Midbrain (tissue), 1 donor: ENCODE measurements around the gene DPF3.

ENCODE experiments used
- DNase-seq: peaks from one replicate; lab custom pipeline; 2025; lab: John Stamatoyannopoulos, UW

Gene DPF3

DNA sequence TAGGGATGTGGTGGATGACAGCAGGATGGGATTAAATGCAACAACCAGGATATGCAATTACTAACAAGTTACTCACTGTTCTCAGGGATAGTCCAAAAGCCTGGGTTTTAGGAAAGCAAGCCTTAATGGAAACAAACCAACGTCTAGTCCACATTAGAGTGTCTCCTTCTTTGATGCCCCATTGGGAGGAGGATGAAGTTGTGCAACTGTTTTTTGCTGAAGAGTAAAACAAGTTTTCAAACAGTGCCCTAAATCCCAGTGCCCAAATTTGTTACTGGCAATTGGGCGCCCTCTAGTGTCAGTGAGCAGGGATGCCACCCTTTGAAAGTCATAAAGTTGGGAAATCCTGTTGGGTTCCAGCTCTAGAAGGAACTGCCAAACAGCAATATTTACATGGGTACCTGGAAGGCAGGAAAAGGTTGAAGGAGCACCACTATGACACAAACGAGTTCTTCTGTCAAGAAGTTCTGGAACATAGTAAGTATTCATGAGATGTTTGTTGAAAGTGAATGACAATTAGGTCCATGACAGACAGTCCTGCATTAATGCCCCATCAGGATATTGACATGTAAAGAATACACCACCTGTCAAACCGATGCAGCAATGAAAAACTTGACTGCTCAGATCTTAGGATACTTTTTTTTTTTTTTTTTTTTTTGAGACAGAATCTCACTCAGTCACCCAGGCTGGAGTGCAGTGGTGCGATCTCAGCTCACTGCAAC lies 11.1 kb upstream of the DPF3 start:
- DNase-seq: peak; percentile 83

DNA sequence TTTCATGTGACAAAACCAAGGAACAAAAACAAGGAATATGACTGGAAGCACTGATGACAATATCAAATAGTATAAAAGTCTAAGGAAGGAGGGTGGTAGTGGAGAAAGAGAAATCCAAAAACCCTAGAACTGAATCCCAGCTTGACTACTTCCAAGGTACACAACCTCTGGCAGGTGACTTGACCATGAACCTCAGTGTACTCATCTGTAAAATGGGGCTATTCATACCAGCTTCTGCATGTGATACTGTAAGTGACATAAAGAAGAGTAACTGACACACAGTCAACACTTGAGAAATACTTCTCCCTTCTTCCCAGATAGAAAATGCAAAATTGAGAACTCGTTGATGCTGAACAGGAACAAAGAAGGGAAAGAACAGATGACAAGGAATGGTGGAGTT lies 10.3 kb upstream of the DPF3 start:
- no peak for DNase-seq

DNA sequence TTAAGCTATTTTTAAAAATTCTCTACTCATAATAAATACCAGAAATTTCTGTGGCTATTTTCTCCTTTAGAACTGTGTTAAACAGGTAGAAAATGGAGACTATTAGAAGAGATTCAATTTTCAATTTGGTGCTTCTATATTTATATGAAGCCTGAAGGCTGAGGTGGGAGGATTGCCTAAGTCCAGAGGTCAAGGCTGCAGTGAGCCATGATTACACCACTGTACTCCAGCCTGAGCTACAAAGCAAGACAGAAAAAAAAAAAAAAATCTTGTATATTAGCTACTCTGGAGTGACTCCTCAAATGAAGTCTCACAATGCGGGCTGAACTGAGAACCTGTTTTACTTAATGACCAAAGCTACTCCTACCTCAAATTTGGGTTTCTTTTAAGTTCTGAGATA lies 9.8 kb upstream of the DPF3 start:
- no peak for DNase-seq

DNA sequence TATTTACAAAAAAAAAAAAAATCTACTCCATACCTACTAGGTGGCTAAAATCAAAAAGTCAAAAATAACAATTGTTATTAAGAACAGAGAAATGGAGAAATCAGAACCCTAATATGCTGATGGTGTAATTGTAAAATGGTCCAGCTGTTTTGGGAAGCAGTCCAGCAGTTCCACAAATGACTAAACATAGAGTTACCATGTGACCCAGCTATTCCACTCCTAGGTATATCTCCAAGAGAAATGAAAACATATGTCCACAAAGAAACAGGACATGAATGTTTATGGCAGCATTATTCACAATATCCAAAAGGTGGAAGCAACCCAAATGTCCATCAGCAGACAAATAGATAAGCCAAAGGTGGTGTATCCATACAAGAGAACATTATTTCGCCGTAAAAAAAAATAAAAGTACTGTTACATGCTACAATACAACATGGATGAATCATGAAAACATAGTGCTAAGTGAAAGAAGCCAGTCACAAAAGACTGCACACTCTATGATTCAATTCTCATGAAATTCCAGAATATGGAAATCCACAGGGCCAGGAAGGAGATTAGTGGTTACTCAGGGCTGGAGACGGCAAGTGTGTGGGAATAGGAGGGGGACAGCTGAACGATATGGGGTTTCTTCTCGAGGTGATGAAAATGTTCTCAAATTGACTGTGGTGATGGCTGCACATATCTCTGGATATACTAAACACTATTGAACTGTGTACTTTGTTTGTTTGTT lies 9.1 kb upstream of the DPF3 start:
- DNase-seq: no peak

DNA sequence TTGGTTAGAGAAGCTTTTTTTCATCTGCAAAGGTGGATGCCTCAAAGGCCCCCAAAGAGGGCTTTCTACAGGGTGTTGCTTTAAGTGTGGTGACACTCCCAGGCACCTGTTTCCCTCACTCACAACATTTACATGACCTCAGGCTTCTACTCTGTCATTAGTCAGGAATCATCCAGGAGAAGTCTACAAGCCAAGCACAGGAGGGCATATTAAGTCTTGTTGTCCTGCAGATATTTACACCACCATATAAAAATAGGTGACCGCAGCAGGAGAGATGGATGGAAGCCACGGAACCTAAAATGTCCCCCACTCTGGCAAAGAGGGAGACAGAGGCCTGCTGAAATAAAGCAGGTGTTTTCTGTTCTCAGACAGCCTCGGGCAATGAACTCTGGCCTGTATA lies 7.5 kb upstream of the DPF3 start:
- no peak for DNase-seq

DNA sequence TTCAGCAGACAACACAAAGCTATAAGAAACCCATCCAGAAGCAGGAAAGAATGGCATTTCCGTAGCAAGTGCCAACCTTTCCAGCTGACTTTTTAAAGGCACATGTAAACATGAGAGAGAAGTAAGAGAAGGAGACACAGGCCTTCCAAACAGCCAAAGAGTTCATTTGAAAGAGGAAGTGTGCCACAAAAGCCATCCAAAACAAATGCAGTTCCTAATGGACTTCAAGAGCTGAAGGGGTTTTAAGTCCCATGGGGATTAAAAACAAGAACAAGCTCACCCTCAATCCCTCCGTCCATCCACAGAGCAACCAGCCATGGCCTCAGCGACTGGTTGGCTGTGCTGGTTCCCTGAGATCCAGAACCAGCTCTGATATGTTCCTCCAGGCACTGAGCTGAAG lies 4.5 kb upstream of the DPF3 start:
- DNase-seq: no peak

DNA sequence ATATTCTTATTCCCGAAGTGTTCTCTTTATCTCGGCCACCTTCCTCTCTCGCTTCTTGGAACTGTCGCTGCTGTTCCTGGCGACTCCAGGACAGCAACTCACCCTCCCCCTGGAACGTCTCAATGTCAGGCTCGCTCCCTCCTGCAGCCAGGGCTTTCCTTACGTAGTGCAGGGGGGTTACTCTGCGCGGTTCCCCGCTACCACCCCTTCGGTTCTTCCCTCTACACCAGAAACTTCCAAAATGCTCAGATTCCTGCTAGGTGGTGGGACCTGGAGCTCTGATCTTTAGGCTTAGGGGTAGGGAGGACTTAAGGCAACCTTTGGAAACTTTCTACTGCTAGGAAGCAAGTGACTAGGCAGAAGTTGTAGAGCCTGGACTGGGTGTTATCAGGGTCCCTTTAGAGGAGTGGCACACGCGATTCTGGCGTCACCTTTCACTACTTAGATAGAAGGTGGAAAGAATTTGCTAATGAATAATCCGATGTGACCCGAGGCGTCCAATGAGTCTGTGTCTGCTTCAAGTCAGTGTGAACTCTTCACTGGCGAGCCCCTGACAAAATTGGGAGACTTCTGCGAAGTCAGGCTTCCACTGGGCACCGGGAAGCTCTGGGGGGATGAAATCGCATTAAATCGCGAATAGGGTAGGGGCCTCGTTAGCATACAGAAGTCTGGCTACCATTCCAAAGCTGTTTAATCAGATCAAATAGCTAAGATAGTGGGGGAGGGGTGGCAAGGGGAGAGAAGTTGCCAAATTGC lies 900 bp upstream of the DPF3 start:
- no peak for DNase-seq

DNA sequence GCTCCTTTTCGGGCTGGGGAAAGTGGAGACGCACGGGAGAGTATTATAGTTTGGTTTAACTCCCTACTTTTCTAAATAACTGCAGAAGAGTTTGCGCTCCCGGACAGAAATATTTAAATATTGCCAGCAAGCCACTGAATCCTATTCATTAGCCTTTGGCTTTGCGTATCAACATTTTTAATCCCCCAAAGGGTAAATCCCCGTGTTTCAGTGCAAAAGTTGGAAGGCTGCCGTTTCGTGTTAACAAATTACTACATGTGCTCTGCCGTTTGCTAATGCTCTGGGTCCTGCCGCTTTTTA lies 372 bp upstream of the DPF3 start:
- no peak for DNase-seq

DNA sequence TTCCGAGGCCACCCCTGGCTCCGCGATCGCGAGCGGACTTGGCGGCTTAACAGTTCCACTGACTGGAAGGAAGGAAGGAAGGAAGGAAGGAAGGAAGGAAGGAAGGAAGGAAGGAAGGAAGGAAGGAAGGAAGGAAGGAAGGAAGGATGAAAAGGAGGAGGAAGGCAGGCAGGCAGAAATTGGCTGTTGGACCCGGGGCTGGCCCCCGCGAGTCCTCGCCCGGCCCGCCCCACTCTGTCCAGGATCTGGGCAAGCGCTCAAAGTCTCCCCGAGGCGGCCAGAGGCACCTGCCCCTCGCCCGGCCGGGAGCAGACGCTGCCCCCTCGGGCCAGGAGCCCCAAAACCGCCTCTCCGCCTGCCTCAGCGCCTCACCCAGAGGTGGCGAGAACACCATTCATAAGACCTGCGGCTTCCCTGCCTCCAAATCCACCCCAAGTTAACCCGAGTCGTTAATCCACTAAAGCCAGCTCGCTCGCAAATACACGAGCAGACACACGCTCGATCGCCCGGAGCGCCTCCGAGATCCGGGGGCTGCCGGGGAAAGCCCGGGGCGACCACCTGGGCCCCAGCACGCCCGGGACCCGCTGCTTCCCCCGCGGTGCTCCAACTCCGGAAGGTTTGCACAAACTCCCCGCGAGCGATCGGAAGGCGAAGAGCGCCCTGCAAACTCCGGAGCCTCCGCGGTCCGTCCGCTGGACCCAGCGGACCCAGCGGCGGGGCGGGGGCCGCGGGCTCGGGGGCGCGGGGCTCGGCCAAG lies 844 bp downstream of the DPF3 start:
- peak; percentile 40 for DNase-seq

DNA sequence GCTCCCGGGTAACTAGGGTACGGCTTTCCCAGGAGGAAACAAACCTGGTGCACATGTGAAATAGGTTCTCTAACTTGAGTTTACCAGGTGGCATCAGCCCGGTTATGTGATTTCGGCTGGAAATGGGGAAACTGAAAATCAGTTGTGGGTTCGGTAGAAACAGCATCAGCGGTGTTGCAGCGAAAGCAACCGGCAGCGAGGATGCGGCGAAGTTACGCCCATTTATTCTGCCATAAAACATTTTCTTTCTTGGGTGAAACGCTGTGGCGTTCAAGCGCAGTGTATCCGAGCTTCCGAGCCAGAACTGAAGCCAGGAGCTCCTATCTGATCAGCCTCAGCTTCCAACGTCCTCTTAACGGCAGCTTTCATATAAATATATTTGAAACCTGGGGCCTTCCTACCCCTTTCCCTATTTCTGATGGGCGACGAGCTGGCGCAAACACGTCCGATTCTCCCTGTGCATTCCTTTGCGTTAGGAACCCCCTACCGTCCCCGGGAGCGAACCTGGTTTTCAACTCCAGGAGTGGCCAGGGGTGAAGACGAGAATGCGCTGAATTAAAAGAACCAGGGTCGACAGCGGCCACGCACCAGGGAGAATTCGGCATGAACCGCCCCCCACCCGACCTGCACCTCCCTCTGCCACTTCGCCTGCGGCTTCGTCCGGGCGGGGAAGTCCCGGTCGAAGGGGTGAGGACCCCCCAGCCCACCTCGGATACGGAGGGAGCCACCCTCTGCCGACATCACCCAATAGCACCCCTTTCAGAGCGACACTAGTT lies 1.6 kb downstream of the DPF3 start:
- DNase-seq: no peak

DNA sequence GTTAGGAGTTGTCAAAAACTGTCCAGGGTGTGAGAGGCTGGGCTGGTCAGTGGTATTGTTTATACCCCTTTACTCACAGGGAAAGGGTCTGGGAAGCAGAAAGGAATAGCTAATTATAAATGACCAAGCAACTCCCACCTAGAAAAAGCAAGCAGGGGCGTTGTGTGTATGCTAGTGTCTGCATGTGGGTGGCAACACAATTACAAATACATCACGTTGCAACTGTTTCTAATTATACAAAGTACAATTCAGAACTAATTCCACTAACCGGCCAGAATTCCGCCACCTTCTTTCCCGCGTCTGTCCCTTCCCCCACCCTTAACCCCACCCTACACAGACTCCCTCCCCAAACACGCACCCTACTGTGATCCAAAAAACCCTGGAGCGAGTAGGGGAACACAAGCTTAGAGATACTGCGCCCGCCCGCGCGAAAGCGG lies 2.2 kb downstream of the DPF3 start:
- DNase-seq: no peak

DNA sequence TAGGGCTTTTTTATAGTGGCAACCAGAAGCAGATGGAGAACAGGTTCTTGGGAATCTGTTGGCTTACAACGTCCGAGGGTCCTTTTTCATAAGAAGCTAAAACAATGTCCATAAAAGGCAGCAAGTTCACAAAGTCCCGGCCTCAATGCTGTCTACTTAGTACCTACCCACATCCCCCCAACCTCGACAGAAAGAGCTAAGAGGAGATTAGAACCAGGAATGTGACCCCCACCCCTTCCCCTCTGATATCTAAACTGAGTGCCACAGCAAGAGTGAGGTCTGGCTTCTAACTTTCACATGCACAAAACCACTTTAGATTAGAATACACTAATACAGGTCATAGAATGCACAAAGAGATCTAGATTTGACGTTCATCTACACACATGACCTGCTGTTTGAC lies 4.5 kb downstream of the DPF3 start:
- DNase-seq: no peak

DNA sequence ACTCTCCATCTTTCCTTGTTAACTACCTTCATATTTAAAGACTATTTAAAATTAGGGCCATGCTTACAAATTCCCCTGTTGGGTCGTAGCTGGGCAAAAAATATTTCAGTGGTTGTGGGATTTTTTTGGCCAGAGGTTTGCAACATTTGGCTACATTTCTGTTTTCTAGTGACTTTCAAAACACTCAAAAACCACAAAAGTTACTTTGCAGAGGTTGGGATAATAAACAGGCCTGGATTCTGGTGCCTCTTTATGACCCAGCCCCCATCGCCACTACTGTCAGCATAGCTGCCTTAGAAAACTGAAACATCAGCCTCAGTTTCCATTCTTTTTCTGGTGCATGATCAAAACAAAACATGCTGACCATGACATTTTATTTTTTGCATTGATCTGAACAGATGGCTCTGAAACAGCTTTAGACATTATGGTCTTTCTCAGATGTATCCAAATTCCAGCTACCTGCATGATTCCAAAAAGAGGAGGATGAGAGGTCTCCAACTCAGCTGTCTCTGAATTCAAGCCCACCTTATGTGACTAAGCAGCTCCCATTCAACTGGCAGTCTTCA lies 5.2 kb downstream of the DPF3 start:
- DNase-seq: no peak

DNA sequence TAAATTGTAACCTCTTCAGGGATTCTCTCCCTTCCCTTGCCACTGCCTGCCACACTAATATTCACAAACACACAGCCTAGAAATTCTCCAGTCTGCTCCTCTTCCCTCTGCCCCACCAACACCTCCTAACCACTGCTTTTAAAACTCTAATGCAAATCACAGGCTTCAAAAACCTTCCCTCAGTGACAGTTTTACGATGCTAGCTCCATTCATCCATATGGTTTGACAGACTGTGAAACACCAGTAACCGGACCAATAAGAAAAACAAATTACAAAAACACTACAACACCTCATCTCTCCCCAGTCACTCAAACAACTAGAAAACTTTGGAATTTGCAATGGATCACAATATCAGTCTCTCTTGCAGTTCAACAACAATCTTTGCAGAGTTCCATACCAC lies 5.7 kb downstream of the DPF3 start:
- DNase-seq: no peak

DNA sequence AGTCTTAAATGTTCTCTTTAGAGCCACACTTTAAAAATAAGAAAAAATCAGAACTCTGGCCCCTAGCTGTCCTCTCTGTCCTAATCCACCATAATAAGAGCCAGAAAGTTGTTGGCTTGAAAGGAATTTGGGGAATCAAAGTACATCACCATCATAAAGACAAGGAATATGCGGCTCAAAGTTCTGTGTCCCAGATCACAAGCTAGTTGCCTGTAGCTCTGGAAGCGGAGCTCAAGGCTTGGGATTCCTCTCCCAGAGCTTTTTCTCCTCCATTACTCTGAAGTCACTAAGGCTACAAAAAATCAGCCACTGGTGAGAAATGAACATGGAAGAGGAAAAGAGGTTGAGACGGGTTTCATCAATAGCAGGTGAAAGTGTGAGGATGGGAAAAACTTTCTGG lies 6.4 kb downstream of the DPF3 start:
- DNase-seq: no peak

DNA sequence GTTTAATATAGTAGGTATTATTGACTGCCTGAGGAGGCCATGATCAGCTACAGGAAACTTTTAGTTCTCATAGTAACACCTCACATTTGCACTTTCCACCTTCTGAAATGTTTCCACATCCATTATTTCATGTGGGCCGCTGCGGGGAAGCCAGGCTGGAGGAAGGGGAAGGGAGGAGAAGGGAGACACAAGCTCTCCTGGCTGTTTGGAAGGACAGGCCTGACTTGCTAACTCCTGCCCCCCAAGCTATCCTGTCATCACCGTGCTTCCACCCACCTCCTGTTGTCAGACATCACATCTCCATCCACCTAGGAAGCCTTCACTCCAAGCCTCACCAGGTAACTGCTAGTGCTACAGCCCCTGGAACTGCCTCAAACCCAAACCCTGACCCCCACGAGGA lies 9.5 kb downstream of the DPF3 start:
- no peak for DNase-seq

DNA sequence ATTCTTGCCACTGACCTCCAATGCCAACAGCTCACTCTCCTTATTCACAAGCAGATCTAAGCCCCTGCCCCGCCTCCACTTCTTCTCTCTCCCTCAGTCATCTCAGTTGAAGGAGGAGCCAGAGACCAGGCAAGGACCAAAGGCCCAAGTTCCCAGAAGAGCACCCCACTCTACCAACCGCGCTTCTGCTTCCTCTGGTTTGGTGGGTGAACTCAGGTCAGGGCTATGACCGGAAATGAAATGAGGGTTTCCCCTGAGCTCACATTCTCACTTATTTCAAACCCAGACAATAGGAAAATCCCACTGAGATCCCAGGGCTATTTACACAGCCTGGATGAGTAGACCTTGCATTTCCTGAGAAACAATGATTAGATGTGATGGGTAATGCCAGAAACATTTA lies 9.9 kb downstream of the DPF3 start:
- DNase-seq: no peak

DNA sequence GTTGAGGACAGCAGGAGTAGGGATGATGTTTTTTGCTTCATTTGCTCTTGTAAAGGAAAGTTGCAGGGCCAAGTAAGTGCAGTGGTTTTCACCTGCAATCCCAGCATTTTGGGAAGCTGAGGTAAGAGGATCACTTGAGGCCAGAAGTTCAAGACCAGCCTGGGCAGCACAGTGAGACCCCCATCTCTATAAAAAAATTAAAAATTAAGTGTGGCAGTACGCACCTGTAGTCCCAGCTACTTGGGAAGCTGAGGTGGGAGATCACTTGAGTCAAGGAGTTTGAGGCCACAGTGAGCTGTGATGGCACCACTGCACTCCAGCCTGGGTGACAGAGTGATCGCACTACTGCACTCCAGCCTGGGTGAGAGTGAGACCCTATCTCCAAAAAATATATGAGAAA lies 10.8 kb downstream of the DPF3 start:
- no peak for DNase-seq

DNA sequence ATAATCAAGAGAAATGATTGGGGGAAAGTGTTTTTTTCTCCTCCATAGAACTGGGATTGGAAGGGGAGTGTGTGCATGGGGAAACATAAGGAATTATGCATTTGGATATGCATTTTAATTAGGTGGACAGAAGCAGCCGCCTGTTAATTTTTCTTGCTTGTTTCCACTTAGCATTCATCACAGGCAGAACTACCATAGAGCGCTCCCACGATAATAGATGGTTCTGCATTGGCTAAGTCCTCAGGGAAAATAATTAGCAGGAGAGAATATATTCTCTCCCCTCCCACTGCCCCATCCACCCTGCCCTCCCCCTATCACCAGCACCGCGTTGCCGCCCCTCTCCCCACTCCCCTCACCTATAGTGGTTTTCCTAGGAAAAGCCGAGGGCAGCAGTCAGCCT lies 11.4 kb downstream of the DPF3 start:
- DNase-seq: no peak

DNA sequence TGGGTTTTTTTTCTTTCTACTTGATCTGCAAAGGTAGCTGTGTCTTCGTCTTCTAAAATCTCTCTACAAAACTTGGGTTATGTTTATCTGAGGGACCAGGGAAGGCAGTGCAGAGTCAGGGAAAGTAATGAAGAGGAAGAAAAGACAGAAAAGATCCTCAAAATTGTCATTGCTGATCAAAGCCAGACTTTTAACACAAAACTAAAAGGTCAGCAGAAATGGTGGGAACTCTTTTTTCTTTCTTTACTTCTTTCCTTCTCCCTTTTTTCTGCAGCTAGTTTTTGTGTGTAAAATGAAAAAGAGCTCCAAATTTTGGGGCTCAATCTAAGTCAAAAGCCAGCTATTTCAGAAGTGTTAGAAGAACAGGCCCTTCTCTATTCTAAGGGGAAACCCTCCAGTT lies 11.9 kb downstream of the DPF3 start:
- no peak for DNase-seq

DNA sequence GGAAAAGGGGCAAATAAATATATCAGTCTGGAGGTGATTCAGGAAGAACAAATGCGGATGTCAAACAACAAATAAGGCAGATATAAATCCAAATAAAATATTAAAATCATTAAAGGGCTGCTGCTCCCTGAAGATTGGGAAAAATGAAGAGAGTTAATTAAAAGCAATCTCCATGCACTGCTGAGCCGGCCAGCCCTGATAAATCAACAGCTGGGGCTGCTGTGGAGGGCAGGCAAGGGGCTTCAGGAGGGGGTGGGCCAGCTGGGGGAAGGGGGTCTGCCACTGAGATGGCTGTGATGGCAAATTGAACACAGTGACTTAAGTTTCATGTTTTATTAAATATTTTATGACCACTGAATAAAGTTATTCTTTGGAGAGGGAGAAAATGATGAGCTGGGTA lies 12.4 kb downstream of the DPF3 start:
- DNase-seq: no peak

DNA sequence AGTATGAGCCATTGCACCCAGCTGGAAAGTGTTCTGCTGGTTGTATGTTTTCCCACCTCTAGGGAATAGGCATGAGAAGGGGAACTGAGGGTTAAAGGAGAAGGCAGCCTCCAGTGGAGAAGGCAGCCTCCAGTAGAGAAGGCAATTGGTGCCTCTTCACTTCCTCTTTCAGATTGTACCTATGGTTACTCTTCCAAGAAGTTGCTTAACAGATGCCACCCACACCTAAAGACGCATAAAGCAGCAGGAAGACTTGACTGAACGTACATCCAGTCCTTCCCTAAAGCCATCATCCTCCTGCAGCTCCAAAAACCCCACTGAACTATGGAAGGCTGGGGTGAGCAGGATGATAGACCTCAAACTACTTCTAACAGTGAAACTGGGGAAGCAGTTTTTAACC lies 13.1 kb downstream of the DPF3 start:
- no peak for DNase-seq
